Motor neuron (in vitro differentiated cells): ENCODE data around the gene UVRAG. TPM values are rescaled to one million over a fixed set of nuclear protein-coding genes. Genes with fewer than 3 reads are reported as not detected.

ENCODE experiments used
- ATAC-seq, 8 experiments: fragments of 200-7000 bp; cut with Tn5 transposase; replicated peaks in 6 of 8; 2 replicates each; pipeline ENCODE4 v1.8.0; 2021; ENCODE audit warnings: mild to moderate bottlenecking in 8 of 8, moderate library complexity in 8 of 8
- H3K27ac ChIP-seq, 2 donors: fragments of 250-450 bp; sonication (Bioruptor Pico); 2 replicates each; pipeline ENCODE4 v1.9.0; 2021; ENCODE audit warnings: antibody characterized with exemption in 2 of 2, mild to moderate bottlenecking in 2 of 2, moderate library complexity in 1 of 2
- H3K4me1 ChIP-seq, 2 donors: fragments of 250-450 bp; sonication (Bioruptor Pico); replicated peaks in 1 of 2; 2 replicates each; pipeline ENCODE4 v1.6.1; 2021; ENCODE audit warnings: antibody characterized with exemption in 2 of 2, mild to moderate bottlenecking in 2 of 2, moderate library complexity in 1 of 2
- H3K4me3 ChIP-seq, 5 donors: fragments of 250-450 bp; sonication (Bioruptor Pico); 2 replicates each; pipeline ENCODE4 v1.9.0; 2021; ENCODE audit warnings: antibody characterized with exemption in 5 of 5, mild to moderate bottlenecking in 5 of 5, moderate library complexity in 4 of 5
- WGBS, 10 experiments: fragments of 450-650 bp; shearing (Covaris generic); methylation state at CpG; one replicate each; pipeline ENCODE4 v1.0.0; 2022; 5-methylcytosine and 5-hydroxymethylcytosine counted together
- in situ Hi-C, 9 experiments: fragments of 400-800 bp; cut with MboI; loops; one replicate each; pipeline ENCODE4 v1.15.0; 2021; ENCODE audit warnings: low sequenced_read_pairs in 9 of 9, low pct_unique_long_range_greater_than_20kb in 2 of 9; ENCODE audit not compliant: unreplicated experiment in 9 of 9
- total RNA-seq, 8 experiments: library from RNA; unstranded; fragments of 300-600 nt; gene quantifications; 2 replicates each; pipeline versions ENCODE4 v1.2.3 to v1.2.4, GENCODE V29; 2022

Gene UVRAG
- total RNA-seq, 8 experiments from 2014 or later = 17.2 to 24.4 (median 19.6) TPM

DNA sequence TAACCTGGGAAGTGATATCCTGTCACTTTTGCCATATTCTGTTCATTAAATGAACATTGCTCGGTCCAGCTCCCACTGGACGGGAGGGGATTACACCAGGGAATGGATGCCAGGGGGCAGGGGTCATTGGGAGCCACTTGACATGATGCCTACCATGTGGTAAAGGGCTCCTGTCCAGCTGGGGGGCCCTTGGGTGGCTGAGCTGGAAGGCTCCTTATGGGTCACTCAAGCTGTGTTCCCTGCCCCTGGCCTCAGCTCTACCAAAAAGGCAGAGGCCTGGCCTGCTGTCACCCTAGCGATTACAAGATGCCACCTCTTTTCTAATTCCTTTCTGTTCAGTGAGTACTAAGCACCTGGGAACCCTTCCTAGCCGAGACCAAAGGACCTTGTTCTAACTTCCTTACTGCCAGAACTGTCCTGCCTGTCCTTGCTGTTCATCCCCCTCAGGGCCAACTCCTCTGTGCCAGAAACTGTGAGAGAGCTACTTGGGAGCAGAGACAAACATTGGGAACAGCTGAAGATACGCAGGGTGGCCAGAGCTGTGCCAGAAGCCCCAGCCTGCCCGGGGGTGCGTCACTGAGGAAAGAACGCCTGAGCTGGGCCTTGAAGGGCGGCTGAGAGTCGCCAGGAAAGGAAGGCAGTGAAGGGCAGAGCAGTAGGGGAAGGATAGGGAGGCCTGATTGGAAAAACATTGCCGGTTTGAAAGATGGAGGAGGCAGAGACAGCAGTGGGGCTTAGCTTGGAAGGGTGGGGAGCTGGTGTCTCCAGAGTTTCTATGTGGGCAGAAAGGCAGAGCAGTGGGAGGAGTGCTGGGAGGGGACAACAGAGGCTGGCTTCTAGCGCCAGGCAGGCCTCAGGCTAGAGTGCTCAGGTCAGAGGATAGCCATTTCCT, 12.7 kb upstream of the UVRAG start:
- ATAC-seq = peak in 1 of 8 experiments; percentile 15
- Histone ChIP-seq H3K4me3 (no peak overlapping the region), H3K4me1 (no peaks in the 10 kb centered on the region), H3K27ac (no peak overlapping the region)
- 52 to 100% (median 86%) methylated on average over 1 to 9 of the region's 12 CpGs; no CpG with 5 or more reads in 3 of the 10 experiments for WGBS, 10 experiments
- in situ Hi-C loops = loop anchor here in 1 of 9 experiments (10.0 kb wide), 1 partner anchor 63 kb away; no protein-coding TSS in a partner anchor

DNA sequence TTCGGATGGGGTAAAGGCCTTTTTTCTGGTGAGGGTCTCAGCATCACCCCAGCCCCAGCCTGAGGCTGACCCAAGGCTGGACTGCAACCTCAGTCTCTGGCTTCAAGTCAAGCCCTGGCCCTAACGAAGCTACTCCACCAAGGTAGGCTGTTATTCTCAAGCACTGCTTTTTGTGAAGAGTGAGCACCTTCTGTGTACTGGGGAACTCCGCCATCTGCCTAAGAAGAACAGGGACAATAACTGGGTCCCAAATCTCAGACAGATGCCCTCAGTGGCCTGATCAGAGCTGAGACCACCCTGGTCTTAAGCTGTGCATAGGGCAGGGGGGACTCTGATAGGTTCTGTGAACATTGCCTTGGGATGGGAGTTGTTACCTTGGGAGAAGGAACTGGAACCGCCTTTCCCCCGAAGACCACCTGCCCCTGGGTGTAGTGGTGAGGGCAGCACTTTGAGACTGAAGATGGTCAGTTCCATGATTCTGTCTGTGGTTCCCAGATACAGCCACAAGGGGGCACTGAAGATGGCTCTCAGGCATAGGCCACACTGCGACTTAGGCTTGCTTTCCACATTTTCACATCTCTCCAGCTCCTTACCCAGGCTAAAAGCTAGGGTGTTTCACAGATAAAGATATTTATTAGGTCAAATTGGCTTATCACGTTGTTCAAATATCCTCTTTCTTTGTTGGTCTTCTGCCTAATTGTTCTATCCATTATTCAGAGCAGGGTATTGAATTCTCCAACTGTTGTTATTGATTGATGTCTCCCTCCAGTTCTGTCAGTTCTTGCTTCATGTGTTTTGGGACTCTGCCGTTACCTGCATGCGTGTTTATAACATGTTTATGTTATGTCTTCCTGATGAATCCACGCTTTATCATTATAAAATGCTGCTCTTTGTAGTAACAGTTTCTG, 11.8 kb upstream of the UVRAG start:
- peak; percentile 78 to 98 (median 92) for ATAC-seq
- WGBS, 10 experiments = 3 to 52% (median 26%) methylated on average over 3 to 10 of the region's 10 CpGs
- no peak overlapping the region for H3K27ac ChIP-seq

DNA sequence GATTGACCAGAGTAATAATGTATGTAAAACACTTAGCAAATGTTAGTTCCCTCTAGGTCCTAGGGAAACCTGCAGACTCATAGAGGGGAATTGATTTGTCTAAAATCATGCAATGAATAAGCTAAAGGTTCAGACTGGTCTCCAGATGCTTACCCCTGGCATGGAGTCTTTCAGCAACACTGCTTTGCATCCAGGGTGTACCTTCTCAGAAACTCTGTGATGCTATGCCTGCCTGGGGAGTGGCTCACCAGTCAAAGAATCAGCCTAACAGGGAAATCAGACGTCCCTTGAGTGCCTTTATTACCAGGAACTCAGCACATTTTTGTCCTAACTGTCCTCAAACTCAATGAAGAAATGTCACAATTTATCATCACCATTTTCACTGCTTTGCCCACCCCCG, 5.9 kb upstream of the UVRAG start:
- peak in 3 of 8 experiments; percentile 41 to 90 (median 80) for ATAC-seq
- peaks cover 3 to 4% of the 10 kb centered on the region in 2 donors for H3K4me1 ChIP-seq
- H3K27ac ChIP-seq = no peak overlapping the region
- WGBS, 10 experiments = 14 to 100% (median 60%) methylated on average over 1 to 2 of the region's 2 CpGs; no CpG with 5 or more reads in 3 of the 10 experiments
- in situ Hi-C loops = loop anchor here in 1 of 9 experiments (10.0 kb wide), 1 partner anchor 56 kb away; no protein-coding TSS in a partner anchor
- H3K4me3 ChIP-seq = no peak overlapping the region

More for the DNA sequence above, 11.8 kb upstream of the UVRAG start:
- in situ Hi-C loops = loop anchor here in 1 of 9 experiments (10.0 kb wide), 1 partner anchor 62 kb away; no protein-coding TSS in a partner anchor
- no peaks in the 10 kb centered on the region for H3K4me1 ChIP-seq
- H3K4me3 ChIP-seq = no peak overlapping the region

DNA sequence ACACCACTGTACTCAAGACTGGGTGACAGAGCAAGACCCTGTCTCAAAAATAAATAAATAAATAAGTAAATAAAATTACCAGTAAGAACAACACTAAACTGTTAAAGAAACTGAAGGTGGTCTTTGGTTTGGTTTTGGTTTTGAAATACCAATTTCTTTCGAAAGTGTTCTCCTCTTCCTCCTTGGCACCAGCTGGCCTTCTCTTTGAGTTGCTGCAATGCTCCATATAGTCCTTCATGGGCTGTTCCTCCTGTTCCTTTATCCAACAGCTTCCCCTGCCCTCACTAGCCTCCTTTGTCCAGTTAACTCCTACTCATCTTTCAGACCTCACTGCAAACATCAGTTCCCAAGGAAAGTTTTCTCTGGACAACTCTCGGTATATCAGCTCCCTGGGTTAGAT, 5.0 kb upstream of the UVRAG start:
- in situ Hi-C loops = loop anchor here in 1 of 9 experiments (10.0 kb wide), 1 partner anchor 55 kb away; no protein-coding TSS in a partner anchor
- 20 to 100% (median 87%) methylated on average over 1 to 2 of the region's 2 CpGs for WGBS, 10 experiments
- Histone ChIP-seq H3K4me3 (no peak overlapping the region), H3K4me1 (peaks cover 3 to 4% of the 10 kb centered on the region in 2 donors), H3K27ac (no peak overlapping the region)
- ATAC-seq = no peak

DNA sequence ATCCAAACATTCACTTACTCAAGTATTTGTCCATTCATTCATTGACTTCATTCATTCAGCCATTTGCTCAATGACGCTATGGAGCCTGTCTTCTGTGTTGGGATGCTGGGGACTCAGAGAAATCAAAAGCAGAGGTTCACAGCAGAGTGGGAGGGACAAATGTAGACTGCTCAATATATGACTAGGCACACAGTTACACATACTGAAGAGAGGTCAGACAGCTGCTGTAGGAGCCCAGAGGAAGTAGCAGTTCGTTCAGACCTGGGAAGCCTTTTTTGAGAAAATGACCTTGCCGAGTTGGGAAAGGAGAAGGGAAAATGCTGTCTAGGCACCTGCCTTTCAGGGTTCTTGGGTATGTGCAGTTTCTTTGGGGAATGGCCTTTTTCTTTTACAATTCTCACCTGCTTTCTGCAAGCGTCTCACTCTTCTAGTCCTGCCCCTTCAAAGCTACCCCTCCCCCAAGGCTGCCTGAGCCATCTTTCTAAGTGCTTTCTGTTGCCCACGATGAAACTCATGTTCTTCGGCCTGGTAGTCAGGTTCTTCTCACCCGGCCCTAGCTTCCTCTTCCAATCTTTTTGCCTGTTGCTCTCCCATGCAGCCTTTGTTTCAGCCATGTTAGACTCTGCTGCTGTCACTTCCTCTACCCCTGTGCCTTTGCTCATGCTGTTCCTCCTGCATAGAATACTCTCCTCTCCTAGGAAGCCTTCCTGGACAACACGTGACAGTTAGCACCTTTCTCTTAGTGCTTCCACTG, 4.2 kb upstream of the UVRAG start:
- Histone ChIP-seq H3K4me3 (no peak overlapping the region), H3K4me1 (peaks cover 3 to 4% of the 10 kb centered on the region in 2 donors), H3K27ac (no peak overlapping the region)
- ATAC-seq = no peak
- in situ Hi-C loops = no loop called here
- WGBS, 10 experiments = 65 to 92% (median 77%) methylated on average over 1 to 7 of the region's 8 CpGs; no CpG with 5 or more reads in 2 of the 10 experiments

DNA sequence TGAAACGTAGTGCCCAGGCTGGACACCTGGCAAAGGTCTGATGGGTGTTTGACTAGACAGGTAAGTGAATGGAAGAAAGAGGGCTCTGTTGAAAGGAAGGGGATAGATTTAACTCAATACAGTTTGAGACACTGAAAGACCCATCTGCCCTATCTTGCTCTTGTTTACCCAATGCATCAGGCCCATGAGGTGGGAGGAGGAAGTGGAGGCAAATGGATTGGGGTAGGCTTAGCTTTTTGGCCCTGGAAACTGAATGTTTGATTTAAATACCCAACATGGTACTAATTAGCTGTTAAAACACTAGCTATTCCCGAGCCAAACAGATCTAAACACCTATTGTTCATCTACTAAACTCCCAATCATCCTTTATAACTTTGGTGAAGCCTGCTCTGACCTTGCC, 3.5 kb upstream of the UVRAG start:
- Histone ChIP-seq H3K4me1 (peaks cover 8 to 9% of the 10 kb centered on the region in 2 donors), H3K4me3 (no peak overlapping the region), H3K27ac (no peak overlapping the region)
- 33 to 100% (median 69%) methylated on average over 1 to 2 of the region's 2 CpGs; no CpG with 5 or more reads in 2 of the 10 experiments for WGBS, 10 experiments
- no peak for ATAC-seq
- in situ Hi-C loops = no loop called here

DNA sequence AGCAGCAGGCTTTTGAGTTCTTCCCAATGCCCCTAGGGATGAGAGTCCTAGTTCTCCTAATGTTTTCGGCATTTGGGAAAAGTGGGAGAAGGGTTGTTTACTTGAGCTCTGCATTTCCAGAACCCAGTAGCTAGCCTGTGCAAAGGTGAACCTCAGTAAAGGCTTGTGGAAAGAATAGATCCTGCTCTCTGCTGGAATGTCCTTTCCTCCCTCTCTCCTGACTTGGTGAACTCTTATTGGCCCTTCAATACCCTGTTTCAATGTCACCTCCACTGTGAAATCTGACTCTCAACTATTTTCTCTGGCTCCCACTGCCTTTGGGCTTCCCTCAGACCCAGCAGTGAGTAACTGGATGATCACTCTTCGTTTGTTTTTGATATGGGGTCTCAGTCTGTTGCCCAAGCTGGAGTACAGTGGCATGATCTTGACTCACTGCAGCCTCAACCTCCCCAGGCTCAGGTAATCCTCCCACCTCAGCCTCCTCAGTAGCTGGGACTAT, 2.4 kb upstream of the UVRAG start:
- no peak overlapping the region for H3K27ac ChIP-seq
- H3K4me1 ChIP-seq = peaks cover 16 to 17% of the 10 kb centered on the region in 2 donors
- no peak for ATAC-seq
- 33 to 75% (median 57%) methylated on average over 1 to 2 of the region's 2 CpGs; no CpG with 5 or more reads in 5 of the 10 experiments for WGBS, 10 experiments
- H3K4me3 ChIP-seq = no peak overlapping the region
- in situ Hi-C loops = no loop called here

DNA sequence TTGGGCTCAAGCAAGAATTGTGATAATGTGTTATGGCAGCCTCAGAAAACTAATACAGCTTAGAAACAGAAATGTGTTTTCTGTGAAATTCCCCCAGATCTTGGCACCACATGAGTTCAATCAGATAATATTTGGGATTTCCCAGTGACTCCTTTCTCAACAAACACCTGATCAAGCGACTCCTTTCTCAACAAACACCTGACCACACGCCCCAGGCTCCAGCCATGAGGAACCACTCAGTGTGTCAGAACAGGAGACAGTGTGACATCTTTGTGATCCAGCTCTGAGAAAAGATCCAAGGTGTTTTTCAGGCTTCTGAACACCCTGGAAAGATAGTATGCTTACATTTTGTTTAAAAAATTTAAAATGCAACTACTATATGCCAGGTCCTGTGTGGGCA, 1.9 kb upstream of the UVRAG start:
- 75 to 100% (median 91%) methylated on average over 1 to 2 of the region's 2 CpGs; no CpG with 5 or more reads in 4 of the 10 experiments for WGBS, 10 experiments
- ATAC-seq = no peak
- Histone ChIP-seq H3K4me1 (peaks cover 16 to 17% of the 10 kb centered on the region in 2 donors), H3K4me3 (no peak overlapping the region), H3K27ac (no peak overlapping the region)
- in situ Hi-C loops = no loop called here

DNA sequence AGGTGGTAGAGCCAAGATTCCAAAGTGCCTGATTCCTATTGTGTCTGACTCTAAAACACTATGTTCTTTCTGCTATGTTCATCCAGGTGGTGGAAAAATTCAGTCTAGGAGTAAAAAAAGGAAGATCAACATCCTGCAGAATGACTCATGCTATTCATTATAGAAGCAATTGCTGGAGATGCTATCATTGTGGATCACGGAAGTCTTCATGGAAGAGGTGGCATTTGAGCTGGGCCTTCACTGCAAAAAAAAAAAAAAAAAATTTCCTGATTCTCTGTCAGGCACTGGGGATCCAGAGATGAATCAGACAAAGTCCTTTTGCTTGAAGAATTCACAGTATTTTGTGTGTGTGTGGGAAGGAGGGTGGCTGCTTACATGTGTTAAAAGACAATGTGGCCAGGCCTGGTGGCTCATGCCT, 1.4 kb upstream of the UVRAG start:
- in situ Hi-C loops = no loop called here
- no peak overlapping the region for H3K27ac ChIP-seq
- no peak for ATAC-seq

DNA sequence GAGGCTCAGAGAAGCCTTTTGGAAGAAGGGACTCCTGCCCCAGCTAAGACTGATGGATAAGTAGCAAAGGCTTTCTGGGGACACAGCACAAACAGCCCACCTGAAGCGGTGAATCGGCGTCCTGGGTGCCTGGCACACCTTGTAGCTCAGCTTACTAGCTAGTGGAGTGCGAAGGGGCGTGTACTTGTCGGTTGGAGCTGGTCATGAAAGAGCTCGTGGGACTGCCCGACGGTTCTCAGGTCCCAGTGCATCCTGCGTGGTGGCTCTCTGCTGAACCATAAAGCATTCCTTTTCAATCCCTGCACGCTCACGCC, 690 bp upstream of the UVRAG start:
- WGBS, 10 experiments = 0% methylated on average over 2 to 7 of the region's 12 CpGs; no CpG with 5 or more reads in 6 of the 10 experiments

More for the DNA sequence above, 1.4 kb upstream of the UVRAG start:
- Histone ChIP-seq H3K4me1 (peaks cover 16 to 17% of the 10 kb centered on the region in 2 donors), H3K4me3 (peak overlapping the region; percentile 71 to 85 (median 79))
- WGBS, 10 experiments = 67 to 100% (median 94%) methylated on average over 1 of the region's 1 CpG; no CpG with 5 or more reads in 6 of the 10 experiments

DNA sequence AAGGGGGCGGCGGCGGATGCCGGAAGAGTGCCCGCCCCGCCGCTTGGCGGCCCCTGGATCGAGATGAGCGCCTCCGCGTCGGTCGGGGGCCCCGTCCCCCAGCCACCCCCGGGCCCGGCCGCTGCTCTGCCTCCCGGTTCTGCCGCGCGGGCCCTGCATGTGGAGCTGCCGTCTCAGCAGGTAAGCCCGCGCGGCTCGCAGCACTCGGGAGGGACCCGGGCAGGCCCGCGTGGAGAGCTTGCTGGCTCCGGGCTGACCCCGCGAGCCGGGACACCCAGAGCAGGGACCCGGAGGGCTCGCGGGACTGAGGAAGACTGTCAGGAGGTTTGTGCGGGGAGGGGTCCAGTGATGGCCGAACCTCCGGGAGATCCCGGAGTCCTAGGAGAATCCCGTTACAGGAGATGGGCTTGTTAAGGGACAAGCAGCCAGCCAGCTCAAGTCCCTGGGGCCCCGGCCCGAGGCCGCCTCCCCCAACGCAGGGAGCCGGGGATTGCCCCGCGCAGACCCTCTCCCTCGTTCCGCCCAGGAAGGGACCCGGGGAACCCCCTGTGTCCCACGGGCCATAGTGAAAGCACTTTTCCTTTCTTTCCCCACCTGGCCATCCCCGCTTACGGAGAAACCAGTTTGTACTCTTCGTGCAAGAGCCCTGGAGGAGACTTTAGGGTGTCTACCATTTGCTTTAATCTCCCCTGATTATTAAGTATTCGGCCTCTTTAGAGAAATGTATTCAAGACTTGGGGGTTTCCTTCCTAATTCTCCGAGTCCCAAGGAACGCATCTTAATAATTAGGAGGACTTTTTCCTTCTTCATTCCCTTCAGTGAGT, 547 bp downstream of the UVRAG start:
- Histone ChIP-seq H3K27ac (peak overlapping the region; percentile 62 to 72), H3K4me1 (peaks cover 16 to 17% of the 10 kb centered on the region in 2 donors), H3K4me3 (peak overlapping the region; percentile 71 to 85 (median 79))
- in situ Hi-C loops = no loop called here
- ATAC-seq = peak; percentile 10 to 33 (median 21)
- WGBS, 10 experiments = 0 to 6% (median 0%) methylated on average over 1 to 12 of the region's 60 CpGs; no CpG with 5 or more reads in 2 of the 10 experiments

More for the DNA sequence above, 690 bp upstream of the UVRAG start:
- peak in 1 of 8 experiments; percentile 21 for ATAC-seq
- in situ Hi-C loops = no loop called here
- Histone ChIP-seq H3K27ac (peak overlapping the region; percentile 46 to 72), H3K4me1 (peaks cover 16 to 17% of the 10 kb centered on the region in 2 donors), H3K4me3 (peak overlapping the region; percentile 71 to 85 (median 79))
